ENCODE data around the gene ZSWIM8.

The ZSWIM8 gene

DNA sequence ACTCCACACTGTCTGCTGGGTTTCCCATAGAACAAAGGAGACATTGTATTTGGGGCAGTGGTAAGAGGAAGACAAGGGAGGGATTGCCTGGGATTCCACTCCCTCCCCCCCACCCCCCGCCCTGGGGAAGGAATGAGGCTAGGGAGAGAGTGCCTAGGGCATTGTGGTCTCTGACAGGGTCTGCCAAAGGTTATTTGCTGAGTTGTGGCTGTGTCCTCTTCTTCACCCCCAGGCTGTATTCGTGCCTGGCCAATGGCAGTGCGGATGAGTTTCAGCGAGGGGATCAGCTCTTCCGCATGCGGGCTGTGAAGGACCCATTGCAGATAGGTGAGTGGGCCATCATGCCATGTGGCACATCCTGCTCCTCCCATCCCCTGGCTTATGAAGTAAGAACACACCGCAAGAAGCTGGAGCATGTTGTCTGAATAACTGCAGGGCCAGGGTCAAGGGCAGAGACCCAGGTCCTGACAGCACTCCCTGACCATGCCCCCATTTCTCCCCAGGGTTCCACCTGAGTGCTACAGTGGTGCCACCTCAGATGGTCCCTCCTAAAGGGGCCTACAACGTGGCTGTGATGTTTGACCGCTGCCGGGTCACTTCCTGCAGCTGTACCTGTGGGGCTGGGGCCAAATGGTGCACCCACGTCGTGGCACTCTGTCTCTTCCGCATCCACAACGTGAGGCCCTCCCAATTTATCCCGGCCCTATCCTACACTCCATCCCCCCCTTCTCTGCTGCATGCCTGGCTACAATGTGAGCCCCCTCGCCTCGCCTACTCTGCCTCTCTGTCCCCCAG, 3.7 kb downstream of the ZSWIM8 start:
- ChIA-PET CTCF (interaction anchor here (0.7 kb wide), 1 partner anchor 55 kb away, joined by 3 read pairs; no protein-coding TSS in a partner anchor), POLR2A (no interaction called here)
- Histone ChIP-seq H3K4me3 (ENCODE audit: low read depth, low read length) (no peak overlapping the region), H3K36me3 (ENCODE audit: control insufficient read depth in 2 of 2, insufficient read depth in 1 of 2, low read length in 2 of 2) (peaks cover 0 to 64% of the 10 kb centered on the region in 2 experiments; a peak in 2 of 3 replicates), H3K9me3 (ENCODE audit: control insufficient read depth, insufficient read depth, low read depth, low read length) (no peaks in the 10 kb centered on the region), H3K4me1 (ENCODE audit: control insufficient read depth, insufficient read depth, low read length) (peaks cover 5% of the 10 kb centered on the region; the same call in 1 of the 2 replicates), H3K27ac (ENCODE audit: extremely low read depth, low read depth, low read length) (no peak overlapping the region)
- TF ChIP-seq ZNF404 (tag by site-specific recombination; IDR thresholded peaks at IDR 0.05) (no peak), ZNF837 (tag by site-specific recombination; IDR thresholded peaks at IDR 0.05) (no peak), ZNF169 (tag by site-specific recombination; IDR thresholded peaks at IDR 0.05) (no peak), SCRT2 (tag by site-specific recombination; IDR thresholded peaks at IDR 0.05) (no peak), ZNF792 (tag by site-specific recombination; IDR thresholded peaks at IDR 0.05) (no peak)
- TF ChIP-seq, protein P1, sequence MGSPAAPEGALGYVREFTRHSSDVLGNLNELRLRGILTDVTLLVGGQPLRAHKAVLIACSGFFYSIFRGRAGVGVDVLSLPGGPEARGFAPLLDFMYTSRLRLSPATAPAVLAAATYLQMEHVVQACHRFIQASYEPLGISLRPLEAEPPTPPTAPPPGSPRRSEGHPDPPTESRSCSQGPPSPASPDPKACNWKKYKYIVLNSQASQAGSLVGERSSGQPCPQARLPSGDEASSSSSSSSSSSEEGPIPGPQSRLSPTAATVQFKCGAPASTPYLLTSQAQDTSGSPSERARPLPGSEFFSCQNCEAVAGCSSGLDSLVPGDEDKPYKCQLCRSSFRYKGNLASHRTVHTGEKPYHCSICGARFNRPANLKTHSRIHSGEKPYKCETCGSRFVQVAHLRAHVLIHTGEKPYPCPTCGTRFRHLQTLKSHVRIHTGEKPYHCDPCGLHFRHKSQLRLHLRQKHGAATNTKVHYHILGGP (tag by site-specific recombination; IDR thresholded peaks at IDR 0.05) = no peak
- TF ChIP-seq, protein P2, sequence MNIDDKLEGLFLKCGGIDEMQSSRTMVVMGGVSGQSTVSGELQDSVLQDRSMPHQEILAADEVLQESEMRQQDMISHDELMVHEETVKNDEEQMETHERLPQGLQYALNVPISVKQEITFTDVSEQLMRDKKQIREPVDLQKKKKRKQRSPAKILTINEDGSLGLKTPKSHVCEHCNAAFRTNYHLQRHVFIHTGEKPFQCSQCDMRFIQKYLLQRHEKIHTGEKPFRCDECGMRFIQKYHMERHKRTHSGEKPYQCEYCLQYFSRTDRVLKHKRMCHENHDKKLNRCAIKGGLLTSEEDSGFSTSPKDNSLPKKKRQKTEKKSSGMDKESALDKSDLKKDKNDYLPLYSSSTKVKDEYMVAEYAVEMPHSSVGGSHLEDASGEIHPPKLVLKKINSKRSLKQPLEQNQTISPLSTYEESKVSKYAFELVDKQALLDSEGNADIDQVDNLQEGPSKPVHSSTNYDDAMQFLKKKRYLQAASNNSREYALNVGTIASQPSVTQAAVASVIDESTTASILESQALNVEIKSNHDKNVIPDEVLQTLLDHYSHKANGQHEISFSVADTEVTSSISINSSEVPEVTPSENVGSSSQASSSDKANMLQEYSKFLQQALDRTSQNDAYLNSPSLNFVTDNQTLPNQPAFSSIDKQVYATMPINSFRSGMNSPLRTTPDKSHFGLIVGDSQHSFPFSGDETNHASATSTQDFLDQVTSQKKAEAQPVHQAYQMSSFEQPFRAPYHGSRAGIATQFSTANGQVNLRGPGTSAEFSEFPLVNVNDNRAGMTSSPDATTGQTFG (tag by site-specific recombination; IDR thresholded peaks at IDR 0.05; ENCODE audit: borderline replicate concordance) = no peak

DNA sequence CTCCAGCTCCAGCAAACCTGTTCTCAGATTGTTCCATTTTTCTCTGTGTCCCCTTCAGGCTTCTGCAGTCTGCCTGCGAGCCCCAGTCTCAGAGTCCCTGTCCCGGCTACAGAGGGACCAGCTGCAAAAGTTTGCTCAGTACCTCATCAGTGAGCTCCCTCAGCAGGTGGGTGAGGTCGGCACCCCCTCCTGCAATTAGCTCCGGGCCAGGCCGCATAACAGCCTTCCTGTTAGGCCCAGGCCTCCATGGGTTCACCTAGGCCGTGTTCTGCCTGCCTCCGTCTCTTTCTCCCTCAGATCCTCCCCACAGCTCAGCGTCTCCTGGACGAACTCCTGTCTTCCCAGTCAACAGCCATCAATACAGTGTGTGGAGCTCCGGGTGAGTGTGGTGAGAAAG, 4.3 kb downstream of the ZSWIM8 start:
- no peak overlapping the region for H3K4me3 ChIP-seq (ENCODE audit: low read depth, low read length)
- no peak for TF ChIP-seq EGR2 (tag by site-specific recombination; IDR thresholded peaks at IDR 0.05; ENCODE audit: low read depth)
- no peak for TF ChIP-seq ZNF202 (tag by site-specific recombination; IDR thresholded peaks at IDR 0.05; ENCODE audit: borderline replicate concordance)
- TF ChIP-seq ZNF324 (tag by site-specific recombination; IDR thresholded peaks at IDR 0.05) = no peak
- TF ChIP-seq, protein P3, sequence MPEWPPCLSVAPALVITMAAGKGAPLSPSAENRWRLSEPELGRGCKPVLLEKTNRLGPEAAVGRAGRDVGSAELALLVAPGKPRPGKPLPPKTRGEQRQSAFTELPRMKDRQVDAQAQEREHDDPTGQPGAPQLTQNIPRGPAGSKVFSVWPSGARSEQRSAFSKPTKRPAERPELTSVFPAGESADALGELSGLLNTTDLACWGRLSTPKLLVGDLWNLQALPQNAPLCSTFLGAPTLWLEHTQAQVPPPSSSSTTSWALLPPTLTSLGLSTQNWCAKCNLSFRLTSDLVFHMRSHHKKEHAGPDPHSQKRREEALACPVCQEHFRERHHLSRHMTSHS (tag by site-specific recombination; IDR thresholded peaks at IDR 0.05) = no peak
- TF ChIP-seq, protein P4, sequence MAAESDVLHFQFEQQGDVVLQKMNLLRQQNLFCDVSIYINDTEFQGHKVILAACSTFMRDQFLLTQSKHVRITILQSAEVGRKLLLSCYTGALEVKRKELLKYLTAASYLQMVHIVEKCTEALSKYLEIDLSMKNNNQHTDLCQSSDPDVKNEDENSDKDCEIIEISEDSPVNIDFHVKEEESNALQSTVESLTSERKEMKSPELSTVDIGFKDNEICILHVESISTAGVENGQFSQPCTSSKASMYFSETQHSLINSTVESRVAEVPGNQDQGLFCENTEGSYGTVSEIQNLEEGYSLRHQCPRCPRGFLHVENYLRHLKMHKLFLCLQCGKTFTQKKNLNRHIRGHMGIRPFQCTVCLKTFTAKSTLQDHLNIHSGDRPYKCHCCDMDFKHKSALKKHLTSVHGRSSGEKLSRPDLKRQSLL (tag by site-specific recombination; IDR thresholded peaks at IDR 0.05) = no peak
- TF ChIP-seq ZNF112 (tag by site-specific recombination; IDR thresholded peaks at IDR 0.05) = no peak
- TF ChIP-seq, protein P5, sequence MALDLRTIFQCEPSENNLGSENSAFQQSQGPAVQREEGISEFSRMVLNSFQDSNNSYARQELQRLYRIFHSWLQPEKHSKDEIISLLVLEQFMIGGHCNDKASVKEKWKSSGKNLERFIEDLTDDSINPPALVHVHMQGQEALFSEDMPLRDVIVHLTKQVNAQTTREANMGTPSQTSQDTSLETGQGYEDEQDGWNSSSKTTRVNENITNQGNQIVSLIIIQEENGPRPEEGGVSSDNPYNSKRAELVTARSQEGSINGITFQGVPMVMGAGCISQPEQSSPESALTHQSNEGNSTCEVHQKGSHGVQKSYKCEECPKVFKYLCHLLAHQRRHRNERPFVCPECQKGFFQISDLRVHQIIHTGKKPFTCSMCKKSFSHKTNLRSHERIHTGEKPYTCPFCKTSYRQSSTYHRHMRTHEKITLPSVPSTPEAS (tag by site-specific recombination; IDR thresholded peaks at IDR 0.05) = no peak
- TF ChIP-seq BCL11A (tag by site-specific recombination; IDR thresholded peaks at IDR 0.05; ENCODE audit: low read depth) = no peak
- TF ChIP-seq, protein P6, sequence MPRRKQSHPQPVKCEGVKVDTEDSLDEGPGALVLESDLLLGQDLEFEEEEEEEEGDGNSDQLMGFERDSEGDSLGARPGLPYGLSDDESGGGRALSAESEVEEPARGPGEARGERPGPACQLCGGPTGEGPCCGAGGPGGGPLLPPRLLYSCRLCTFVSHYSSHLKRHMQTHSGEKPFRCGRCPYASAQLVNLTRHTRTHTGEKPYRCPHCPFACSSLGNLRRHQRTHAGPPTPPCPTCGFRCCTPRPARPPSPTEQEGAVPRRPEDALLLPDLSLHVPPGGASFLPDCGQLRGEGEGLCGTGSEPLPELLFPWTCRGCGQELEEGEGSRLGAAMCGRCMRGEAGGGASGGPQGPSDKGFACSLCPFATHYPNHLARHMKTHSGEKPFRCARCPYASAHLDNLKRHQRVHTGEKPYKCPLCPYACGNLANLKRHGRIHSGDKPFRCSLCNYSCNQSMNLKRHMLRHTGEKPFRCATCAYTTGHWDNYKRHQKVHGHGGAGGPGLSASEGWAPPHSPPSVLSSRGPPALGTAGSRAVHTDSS (tag by site-specific recombination; IDR thresholded peaks at IDR 0.05) = no peak
- TF ChIP-seq ZNF530 (tag by site-specific recombination; IDR thresholded peaks at IDR 0.05; ENCODE audit: low read depth) = no peak
- no peak for TF ChIP-seq GLI2 (tag by site-specific recombination; IDR thresholded peaks at IDR 0.05; ENCODE audit: borderline replicate concordance, low read depth)
- CTCF ChIA-PET = no interaction called here
- POLR2A ChIA-PET = no interaction called here
- H3K27ac ChIP-seq (ENCODE audit: extremely low read depth, low read depth, low read length) = no peak overlapping the region
- peaks cover 2 to 70% of the 10 kb centered on the region in 2 experiments for H3K36me3 ChIP-seq (ENCODE audit: control insufficient read depth in 2 of 2, insufficient read depth in 1 of 2, low read length in 2 of 2)
- H3K9me3 ChIP-seq (ENCODE audit: control insufficient read depth, insufficient read depth, low read depth, low read length) = no peaks in the 10 kb centered on the region
- peaks cover 3% of the 10 kb centered on the region; the same call in 1 of the 2 replicates for H3K4me1 ChIP-seq (ENCODE audit: control insufficient read depth, insufficient read depth, low read length)

Measured in HEK293 (cell line).